ENCODE measurements around the gene MB. TPM values are rescaled to one million over a fixed set of nuclear protein-coding genes. Genes with fewer than 3 reads are reported as not detected.

The MB gene
- total RNA-seq, 3 donors from 2014 or later: 0.26 TPM; not detected in 2

GRCh38 chr22:35615156-35615555 is 2.0 kb downstream of the MB start:
- Mint-ChIP-seq H3K4me3 (no peak overlapping the region), H3K27me3 (ENCODE audit: low read depth) (no peaks in the 10 kb centered on the region), H3K36me3 (ENCODE audit: insufficient read depth) (no peaks in the 10 kb centered on the region), H3K4me1 (ENCODE audit: low read depth) (peaks cover 21% of the 10 kb centered on the region), H3K9me3 (no peaks in the 10 kb centered on the region)
- no peak for ATAC-seq
- DNase-seq: no peak

DNA sequence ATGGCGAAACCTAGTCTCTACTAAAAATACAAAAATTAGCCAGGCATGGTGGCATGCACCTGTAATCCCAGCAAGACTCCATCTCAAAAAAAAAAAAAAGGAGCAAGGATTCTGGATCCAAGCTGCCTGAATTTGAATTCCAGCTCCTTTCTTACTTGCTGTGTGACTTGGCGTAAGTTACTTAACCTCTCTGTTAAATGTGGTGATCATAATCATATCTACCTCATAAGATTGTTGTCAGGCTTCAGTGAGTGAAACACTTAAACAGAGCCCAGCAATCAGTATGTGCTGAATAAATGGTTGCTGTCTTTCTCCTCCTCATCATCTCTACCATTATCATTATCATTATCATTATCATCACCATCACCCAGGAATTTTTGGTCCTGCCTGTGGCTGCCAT is 2.7 kb downstream of the MB start:
- ATAC-seq: no peak
- Mint-ChIP-seq H3K36me3 (ENCODE audit: insufficient read depth) (no peaks in the 10 kb centered on the region), H3K27me3 (ENCODE audit: low read depth) (peaks cover 3% of the 10 kb centered on the region), H3K4me1 (ENCODE audit: low read depth) (peaks cover 21% of the 10 kb centered on the region), H3K4me3 (no peak overlapping the region), H3K9me3 (no peaks in the 10 kb centered on the region)
- no peak for DNase-seq

DNA sequence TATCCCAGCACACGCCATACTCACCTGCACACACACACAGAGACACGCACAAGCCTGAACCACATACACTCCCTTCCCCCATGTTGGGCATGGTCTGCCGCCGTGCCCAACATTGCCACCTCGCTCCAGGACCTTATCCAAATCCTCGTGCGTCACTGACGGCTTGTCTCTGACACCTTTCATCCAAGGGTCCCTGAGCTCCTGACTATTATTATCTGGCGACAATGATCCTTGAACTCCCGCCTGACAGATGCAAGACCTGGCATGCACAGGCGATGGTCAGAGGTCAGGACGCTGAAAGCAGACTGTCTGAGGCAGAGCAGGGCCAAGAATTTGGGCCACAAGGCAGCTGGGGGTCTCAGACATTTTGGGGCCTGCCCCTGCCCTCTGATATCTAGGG is 4.2 kb downstream of the MB start:
- Mint-ChIP-seq H3K27me3 (ENCODE audit: low read depth) (peaks cover 8% of the 10 kb centered on the region), H3K9me3 (no peaks in the 10 kb centered on the region), H3K4me3 (no peak overlapping the region), H3K36me3 (ENCODE audit: insufficient read depth) (no peaks in the 10 kb centered on the region), H3K4me1 (ENCODE audit: low read depth) (peaks cover 21% of the 10 kb centered on the region)
- no peak for DNase-seq
- ATAC-seq: no peak

DNA sequence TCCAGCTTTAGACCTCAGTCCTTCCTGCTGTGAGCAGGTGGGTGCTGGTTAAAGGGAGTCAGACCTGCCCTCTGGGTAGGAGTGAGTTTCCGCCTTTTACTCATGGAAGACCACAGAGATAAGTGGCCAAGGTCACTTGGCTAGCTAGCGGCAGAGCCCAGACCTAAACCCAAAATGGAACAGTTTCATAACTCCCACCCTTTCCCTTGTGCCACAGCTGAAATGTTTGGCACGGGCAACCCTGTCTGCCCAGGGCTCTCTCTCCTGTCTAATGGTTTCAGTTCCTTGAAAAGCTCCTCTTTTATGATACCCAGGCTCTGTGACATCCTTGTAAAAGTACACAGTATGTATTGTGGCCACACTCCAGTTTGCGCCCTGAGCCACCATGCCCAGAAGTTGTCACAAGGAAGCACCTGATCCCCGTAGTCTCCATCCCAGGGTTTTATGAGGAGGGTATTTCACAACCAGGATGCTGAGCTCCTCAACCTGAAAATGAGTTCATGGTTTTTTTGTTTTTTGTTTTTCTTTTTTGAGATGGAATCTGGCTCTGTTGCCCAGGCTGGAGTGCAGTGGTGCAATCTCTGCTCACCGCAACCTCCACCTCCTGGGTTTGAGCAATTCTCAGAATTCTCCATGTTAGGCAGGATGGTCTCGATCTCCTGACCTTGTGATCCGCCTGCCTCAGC is 5.1 kb downstream of the MB start:
- ATAC-seq: peak in 1 of 2 donors; percentile 27
- DNase-seq: no peak

GRCh38 chr22:35611200-35611890 is 5.8 kb downstream of the MB start:
- H3K4me1 Mint-ChIP-seq (ENCODE audit: low read depth): peaks cover 15% of the 10 kb centered on the region
- no peak overlapping the region for H3K4me3 Mint-ChIP-seq
- H3K36me3 Mint-ChIP-seq (ENCODE audit: insufficient read depth): no peaks in the 10 kb centered on the region
- no peaks in the 10 kb centered on the region for H3K9me3 Mint-ChIP-seq
- ATAC-seq: peak in 1 of 2 donors; percentile 56
- peaks cover 17% of the 10 kb centered on the region for H3K27me3 Mint-ChIP-seq (ENCODE audit: low read depth)
- no peak for DNase-seq

More for the DNA sequence above, 5.1 kb downstream of the MB start:
- Mint-ChIP-seq H3K4me3 (no peak overlapping the region), H3K9me3 (no peaks in the 10 kb centered on the region), H3K4me1 (ENCODE audit: low read depth) (peaks cover 21% of the 10 kb centered on the region), H3K36me3 (ENCODE audit: insufficient read depth) (no peaks in the 10 kb centered on the region), H3K27me3 (ENCODE audit: low read depth) (peaks cover 13% of the 10 kb centered on the region)

DNA sequence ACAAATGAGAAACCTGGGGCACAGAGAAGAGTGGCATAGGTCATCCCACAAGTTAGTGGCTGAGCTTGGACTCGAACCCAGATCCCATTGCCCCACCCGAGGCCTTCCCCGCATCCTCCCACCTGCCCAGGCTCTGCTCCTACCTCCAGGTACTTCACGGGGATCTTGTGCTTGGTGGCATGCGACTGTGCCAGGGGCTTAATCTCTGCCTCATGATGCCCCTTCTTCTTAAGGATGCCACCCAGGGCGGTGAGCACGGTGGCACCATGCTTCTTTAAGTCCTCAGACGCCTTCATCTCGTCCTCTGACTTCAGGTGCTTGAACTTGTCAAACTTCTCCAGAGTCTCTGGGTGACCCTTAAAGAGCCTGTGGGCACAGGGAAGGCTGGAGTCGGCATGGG is 6.4 kb downstream of the MB start:
- no peaks in the 10 kb centered on the region for H3K36me3 Mint-ChIP-seq (ENCODE audit: insufficient read depth)
- no peak for DNase-seq
- ATAC-seq: no peak
- H3K9me3 Mint-ChIP-seq: no peaks in the 10 kb centered on the region
- peaks cover 10% of the 10 kb centered on the region for H3K4me1 Mint-ChIP-seq (ENCODE audit: low read depth)
- peaks cover 21% of the 10 kb centered on the region for H3K27me3 Mint-ChIP-seq (ENCODE audit: low read depth)
- H3K4me3 Mint-ChIP-seq: no peak overlapping the region

- no peaks in the 10 kb centered on the region for H3K36me3 Mint-ChIP-seq (ENCODE audit: insufficient read depth)
Observed at GRCh38 chr22:35609761-35610160, 7.4 kb downstream of the MB start.

DNA sequence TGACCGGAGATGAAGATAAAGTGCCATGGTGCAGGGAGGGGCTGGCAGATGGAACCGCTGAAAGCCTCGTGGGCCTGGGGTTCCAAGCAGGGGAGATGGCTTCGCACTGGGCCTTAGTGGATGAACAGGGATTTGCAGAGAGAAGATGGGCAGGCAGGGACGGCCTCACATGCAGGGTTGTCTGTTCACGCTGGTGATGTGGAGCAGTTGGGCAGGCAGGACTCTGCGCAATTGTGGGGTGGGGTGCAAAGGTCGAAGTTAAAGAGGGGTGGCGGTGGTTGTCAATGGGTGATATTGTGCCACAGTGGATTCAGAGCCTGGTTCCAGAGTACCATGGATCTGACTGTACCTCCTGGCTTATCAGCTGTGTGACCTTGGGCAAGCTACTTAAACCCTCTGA is 7.9 kb downstream of the MB start:
- H3K4me3 Mint-ChIP-seq: no peak overlapping the region
- ATAC-seq: no peak
- H3K27me3 Mint-ChIP-seq (ENCODE audit: low read depth): peaks cover 21% of the 10 kb centered on the region
- H3K9me3 Mint-ChIP-seq: no peaks in the 10 kb centered on the region
- peaks cover 6% of the 10 kb centered on the region for H3K4me1 Mint-ChIP-seq (ENCODE audit: low read depth)
- H3K36me3 Mint-ChIP-seq (ENCODE audit: insufficient read depth): no peaks in the 10 kb centered on the region
- DNase-seq: no peak

More at GRCh38 chr22:35609761-35610160, 7.4 kb downstream of the MB start:
- ATAC-seq: no peak
- no peak overlapping the region for H3K4me3 Mint-ChIP-seq
- no peak for DNase-seq
- no peaks in the 10 kb centered on the region for H3K9me3 Mint-ChIP-seq
- peaks cover 6% of the 10 kb centered on the region for H3K4me1 Mint-ChIP-seq (ENCODE audit: low read depth)
- H3K27me3 Mint-ChIP-seq (ENCODE audit: low read depth): peaks cover 21% of the 10 kb centered on the region

GRCh38 chr22:35608088-35608487 is 9.0 kb downstream of the MB start:
- DNase-seq (no peak), ATAC-seq (no peak)
- no peak overlapping the region for H3K4me3 Mint-ChIP-seq
- peaks cover 6% of the 10 kb centered on the region for H3K4me1 Mint-ChIP-seq (ENCODE audit: low read depth)
- no peaks in the 10 kb centered on the region for H3K36me3 Mint-ChIP-seq (ENCODE audit: insufficient read depth)
- no peaks in the 10 kb centered on the region for H3K9me3 Mint-ChIP-seq
- H3K27me3 Mint-ChIP-seq (ENCODE audit: low read depth): peaks cover 21% of the 10 kb centered on the region

- no peaks in the 10 kb centered on the region for H3K9me3 Mint-ChIP-seq
- no peak overlapping the region for H3K4me3 Mint-ChIP-seq
- no peak for DNase-seq
- no peak for ATAC-seq
- H3K4me1 Mint-ChIP-seq (ENCODE audit: low read depth): peaks cover 5% of the 10 kb centered on the region
- H3K36me3 Mint-ChIP-seq (ENCODE audit: insufficient read depth): no peaks in the 10 kb centered on the region
- peaks cover 21% of the 10 kb centered on the region for H3K27me3 Mint-ChIP-seq (ENCODE audit: low read depth)
Observed at GRCh38 chr22:35606916-35607315, 10.2 kb downstream of the MB start.

DNA sequence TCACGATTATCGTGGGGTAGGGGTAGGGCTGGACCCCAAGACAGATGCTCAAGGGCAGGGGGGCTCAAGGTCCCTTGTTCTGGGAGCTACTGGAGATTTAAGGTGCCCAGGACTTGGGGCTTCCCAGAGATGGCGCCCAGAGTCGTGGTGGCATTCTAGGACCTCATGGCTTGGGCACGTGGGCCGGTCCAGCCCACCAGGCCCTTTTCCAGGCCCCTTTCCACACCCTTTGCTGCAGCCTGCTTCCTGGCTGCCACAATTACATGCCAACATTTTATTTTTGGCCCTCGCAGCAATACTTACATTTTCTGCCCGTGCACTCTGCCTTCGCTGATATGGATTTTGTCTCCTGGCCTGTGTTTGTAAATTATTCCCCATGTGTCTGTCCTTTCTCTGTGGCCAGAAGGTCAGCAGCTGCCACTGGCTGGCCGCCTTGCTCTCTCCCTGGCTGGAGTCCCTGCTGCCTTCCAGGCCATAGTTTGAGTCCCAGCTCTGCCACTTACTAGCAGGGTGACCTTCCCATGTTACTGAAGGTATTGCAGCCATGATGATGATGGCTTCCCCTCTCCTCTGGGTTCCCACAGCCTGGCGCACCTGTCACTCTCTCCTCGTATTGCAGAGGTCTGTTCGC is 11.2 kb downstream of the MB start:
- Mint-ChIP-seq H3K9me3 (no peaks in the 10 kb centered on the region), H3K36me3 (ENCODE audit: insufficient read depth) (no peaks in the 10 kb centered on the region), H3K4me1 (ENCODE audit: low read depth) (no peaks in the 10 kb centered on the region), H3K4me3 (no peak overlapping the region), H3K27me3 (ENCODE audit: low read depth) (peaks cover 21% of the 10 kb centered on the region)
- ATAC-seq: no peak
- DNase-seq: no peak

DNA sequence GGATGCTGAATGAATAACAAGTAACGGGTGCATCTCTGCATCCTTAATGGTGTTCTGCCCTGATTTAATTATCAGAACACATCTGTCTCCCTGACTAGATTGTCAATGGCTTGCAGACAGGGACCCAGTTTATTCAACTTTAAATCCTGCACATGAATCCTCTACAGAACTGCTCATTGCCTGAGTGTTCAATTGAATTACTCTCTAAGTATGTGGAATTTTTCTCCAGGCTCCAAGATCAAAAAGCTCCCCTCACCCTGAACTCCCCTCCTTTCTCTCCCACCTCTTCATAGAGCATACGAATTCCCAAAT is 11.8 kb downstream of the MB start:
- Mint-ChIP-seq H3K4me3 (no peak overlapping the region), H3K4me1 (ENCODE audit: low read depth) (no peaks in the 10 kb centered on the region), H3K27me3 (ENCODE audit: low read depth) (peaks cover 21% of the 10 kb centered on the region), H3K9me3 (no peaks in the 10 kb centered on the region), H3K36me3 (ENCODE audit: insufficient read depth) (no peaks in the 10 kb centered on the region)
- DNase-seq (no peak), ATAC-seq (no peak)

DNA sequence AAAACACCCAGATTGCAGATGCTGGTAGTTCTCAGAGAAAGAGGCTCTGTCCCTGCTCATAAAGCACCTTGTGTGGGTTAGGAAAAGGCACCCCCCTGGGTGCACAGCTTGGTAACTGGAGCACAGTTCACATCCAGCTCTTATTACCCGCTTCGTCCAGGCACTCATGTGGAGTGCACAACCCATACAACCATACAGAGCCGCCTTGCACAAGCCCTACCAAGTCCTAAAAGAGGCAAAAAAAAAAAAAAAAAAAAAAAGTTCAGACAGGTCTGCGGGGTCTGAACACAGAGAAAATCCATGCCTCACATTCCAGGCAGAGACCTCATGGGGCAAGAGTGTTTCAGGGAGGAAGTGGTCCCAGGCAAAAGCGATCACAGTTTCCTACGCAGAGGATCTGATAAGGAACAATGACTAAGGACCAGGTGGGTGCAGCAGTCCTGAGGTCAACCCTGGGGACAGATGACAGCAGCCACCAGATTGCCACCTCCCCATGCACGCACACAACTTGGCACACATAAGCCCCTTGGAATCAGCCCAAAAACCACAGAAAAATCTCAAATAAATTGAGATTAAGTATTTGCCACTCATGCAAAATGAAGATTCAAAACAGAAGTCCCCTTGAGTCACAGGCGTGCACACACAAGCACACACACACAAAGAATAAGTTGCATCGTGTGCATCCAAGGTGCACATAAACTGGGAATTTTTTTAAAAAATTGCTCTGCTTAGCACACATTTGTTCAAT is 12.3 kb downstream of the MB start:
- H3K36me3 Mint-ChIP-seq (ENCODE audit: insufficient read depth): no peaks in the 10 kb centered on the region

DNA sequence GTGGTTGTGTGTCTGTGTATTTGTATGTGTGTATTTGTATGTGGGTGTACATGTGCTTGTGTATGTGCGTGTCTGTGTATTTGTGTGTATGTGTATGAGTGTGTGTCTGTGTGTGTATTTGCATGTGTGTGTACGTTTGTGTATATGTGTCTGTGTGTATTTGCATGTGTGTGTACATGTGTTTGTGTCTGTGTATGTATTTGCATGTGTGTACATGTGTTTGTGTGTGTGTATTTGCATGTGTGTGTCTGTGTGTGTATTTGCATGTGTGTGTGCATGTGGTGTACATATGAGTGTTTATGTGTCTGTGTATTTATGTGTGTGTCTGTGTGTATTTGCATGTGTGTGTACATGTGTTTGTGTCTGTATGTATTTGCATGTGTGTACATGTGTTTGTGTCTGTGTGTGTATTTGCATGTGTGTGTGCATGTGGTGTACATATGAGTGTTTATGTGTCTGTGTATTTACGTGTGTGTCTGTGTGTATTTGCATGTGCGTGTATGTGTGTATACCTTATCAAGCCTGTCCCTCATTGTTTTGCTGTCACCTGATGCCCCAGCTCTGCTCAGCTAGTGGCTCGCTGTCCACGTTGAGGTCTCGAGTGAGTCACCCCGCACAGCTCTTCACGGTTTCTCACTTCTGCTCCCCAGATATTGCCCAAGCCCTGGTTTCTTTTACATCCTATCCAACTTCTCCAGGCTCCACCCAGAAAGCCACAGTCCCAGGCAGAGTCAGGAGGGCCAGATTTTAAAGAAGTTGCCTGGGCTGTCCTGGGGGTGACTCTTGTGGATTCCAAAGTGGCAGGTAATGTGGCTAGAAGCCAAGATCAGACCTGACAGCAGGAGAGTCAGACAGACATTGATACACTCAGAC is 15.2 kb downstream of the MB start:
- Mint-ChIP-seq H3K27me3 (ENCODE audit: low read depth) (peaks cover 8% of the 10 kb centered on the region), H3K9me3 (no peaks in the 10 kb centered on the region), H3K36me3 (ENCODE audit: insufficient read depth) (no peaks in the 10 kb centered on the region), H3K4me1 (ENCODE audit: low read depth) (no peaks in the 10 kb centered on the region), H3K4me3 (no peak overlapping the region)
- DNase-seq (no peak), ATAC-seq (no peak)

More for the DNA sequence above, 12.3 kb downstream of the MB start:
- ATAC-seq (peak; percentile 74 to 81), DNase-seq (no peak)
- Mint-ChIP-seq H3K9me3 (no peaks in the 10 kb centered on the region), H3K4me3 (no peak overlapping the region), H3K27me3 (ENCODE audit: low read depth) (peaks cover 18% of the 10 kb centered on the region), H3K4me1 (ENCODE audit: low read depth) (no peaks in the 10 kb centered on the region)

Data from activated T-cell treated with anti-CD3 and anti-CD28 coated beads, Interleukin-2, amount 50 U/mL, for 4 hours (primary cell).